Measurements from ENCODE around the gene GLP2R. TPM values are rescaled to one million over a fixed set of nuclear protein-coding genes. Genes with fewer than 3 reads are reported as not detected.

GLP2R gene
- total and polyA plus RNA-seq, 11 donors, result 0.05 to 0.91 (median 0.15) TPM; not detected in 3

- no peaks in the 10 kb centered on the region for H3K36me3 ChIP-seq
- H3K4me3 ChIP-seq, result no peak overlapping the region
- peak in 3 of 12 donors; percentile 10 to 19 (median 13) for TF ChIP-seq CTCF (IDR thresholded peaks at IDR 0.05)
- no peak for TF ChIP-seq POLR2A (IDR thresholded peaks at IDR 0.05)
- ATAC-seq, result peak; percentile 46 to 75 (median 69)
- intact Hi-C loops (cut with DNase I), result loop anchor here in 2 of 10 donors (5.0 to 10.0 kb wide), 2 partner anchors 83 to 90 kb away; no protein-coding TSS in a partner anchor
- DNase-seq, result peak in 1 of 5 donors; percentile 59
- peaks cover 0 to 17% (median 5%) of the 10 kb centered on the region in 12 donors for H3K9me3 ChIP-seq
- peaks cover 0 to 6% (median 0%) of the 10 kb centered on the region in 12 donors for H3K4me1 ChIP-seq
- H3K27me3 ChIP-seq, result peaks cover 0 to 58% (median 0%) of the 10 kb centered on the region in 9 donors
- H3K27ac ChIP-seq, result peak overlapping the region in 2 of 12 donors; percentile 13 to 25
- 34 to 40% (median 39%) methylated on average over 7 to 13 of the region's 13 CpGs for WGBS, 4 donors
Observed at GRCh38 chr17:9802294-9802693, 23.4 kb upstream of the GLP2R start.

- H3K27me3 ChIP-seq, result peaks cover 0 to 58% (median 0%) of the 10 kb centered on the region in 9 donors
- no peak for ATAC-seq
Observed at GRCh38 chr17:9802697-9803096, 23.0 kb upstream of the GLP2R start.

GRCh38 chr17:9805769-9806168 is 20.0 kb upstream of the GLP2R start:
- H3K4me3 ChIP-seq, result no peak overlapping the region
- no peak for DNase-seq
- peaks cover 0 to 35% (median 0%) of the 10 kb centered on the region in 9 donors for H3K27me3 ChIP-seq
- H3K9me3 ChIP-seq, result peaks cover 0 to 17% (median 5%) of the 10 kb centered on the region in 12 donors
- H3K36me3 ChIP-seq, result no peaks in the 10 kb centered on the region
- peaks cover 0 to 19% (median 0%) of the 10 kb centered on the region in 12 donors for H3K4me1 ChIP-seq
- intact Hi-C loops (cut with DNase I), result loop anchor here in 1 of 10 donors (10.0 kb wide), 1 partner anchor 79 kb away; no protein-coding TSS in a partner anchor
- H3K27ac ChIP-seq, result no peak overlapping the region
- WGBS, 4 donors, result 38 to 92% (median 43%) methylated on average over 4 of the region's 4 CpGs
- ATAC-seq, result no peak
- TF ChIP-seq CTCF (IDR thresholded peaks at IDR 0.05) (no peak), POLR2A (IDR thresholded peaks at IDR 0.05) (no peak)

More at GRCh38 chr17:9802697-9803096, 23.0 kb upstream of the GLP2R start:
- Histone ChIP-seq H3K9me3 (peaks cover 0 to 17% (median 5%) of the 10 kb centered on the region in 12 donors), H3K4me1 (peaks cover 0 to 6% (median 0%) of the 10 kb centered on the region in 12 donors), H3K27ac (peak overlapping the region in 1 of 12 donors; percentile 25), H3K36me3 (no peaks in the 10 kb centered on the region), H3K4me3 (no peak overlapping the region)
- WGBS, 4 donors, result 44 to 60% (median 49%) methylated on average over 4 of the region's 4 CpGs
- TF ChIP-seq POLR2A (IDR thresholded peaks at IDR 0.05), result no peak
- intact Hi-C loops (cut with DNase I), result loop anchor here in 2 of 10 donors (5.0 to 10.0 kb wide), 2 partner anchors 82 to 90 kb away; no protein-coding TSS in a partner anchor
- DNase-seq, result no peak

GRCh38 chr17:9806699-9807098 is 19.0 kb upstream of the GLP2R start:
- H3K4me1 ChIP-seq, result peaks cover 0 to 28% (median 0%) of the 10 kb centered on the region in 12 donors
- H3K9me3 ChIP-seq, result peaks cover 0 to 17% (median 5%) of the 10 kb centered on the region in 12 donors
- H3K36me3 ChIP-seq, result no peaks in the 10 kb centered on the region
- intact Hi-C loops (cut with DNase I), result loop anchor here in 1 of 10 donors (10.0 kb wide), 1 partner anchor 78 kb away; no protein-coding TSS in a partner anchor
- TF ChIP-seq CTCF (IDR thresholded peaks at IDR 0.05) (no peak), POLR2A (IDR thresholded peaks at IDR 0.05) (no peak)
- 78 to 86% (median 82%) methylated on average over 6 of the region's 6 CpGs for WGBS, 4 donors
- H3K27ac ChIP-seq, result no peak overlapping the region
- peaks cover 0 to 32% (median 0%) of the 10 kb centered on the region in 9 donors for H3K27me3 ChIP-seq
- no peak for ATAC-seq
- no peak overlapping the region for H3K4me3 ChIP-seq
- DNase-seq, result no peak

Data from heart left ventricle (tissue), 16 donors.